Effector memory CD4-positive, alpha-beta T cell (primary cell): ENCODE results near the gene CEPT1.

Source experiments
- DNase-seq, 3 donors: peaks; one replicate each; pipeline ENCODE4 v3.0.0-alpha.2; 2020
- H3K27ac ChIP-seq: 2 replicates; pipeline ENCODE4 v1.7.0; 2013; ENCODE audit warnings: mild to moderate bottlenecking, low read length, moderate library complexity; ENCODE audit not compliant: insufficient read depth, poor library complexity, severe bottlenecking
- H3K27me3 ChIP-seq: replicated peaks from 2 replicates; pipeline ENCODE4 v1.7.0; 2013; ENCODE audit warnings: mild to moderate bottlenecking, low read length; ENCODE audit not compliant: insufficient read depth, control insufficient read depth, poor library complexity, severe bottlenecking
- H3K36me3 ChIP-seq: 2 replicates; pipeline ENCODE4 v1.7.0; 2013; ENCODE audit warnings: mild to moderate bottlenecking, low read length, moderate library complexity; ENCODE audit not compliant: control insufficient read depth, insufficient read depth
- H3K4me1 ChIP-seq: 2 replicates; pipeline ENCODE4 v1.7.0; 2013; ENCODE audit warnings: low read length, mild to moderate bottlenecking; ENCODE audit not compliant: control insufficient read depth, insufficient read depth, poor library complexity, severe bottlenecking
- H3K4me3 ChIP-seq: 2 replicates; pipeline ENCODE4 v1.7.0; 2013; ENCODE audit warnings: low read length, low read depth, mild to moderate bottlenecking; ENCODE audit not compliant: insufficient read depth, poor library complexity, severe bottlenecking
- H3K9me3 ChIP-seq: 2 replicates; pipeline ENCODE4 v1.7.0; 2013; ENCODE audit warnings: mild to moderate bottlenecking, low read length, moderate library complexity; ENCODE audit not compliant: control insufficient read depth

Gene CEPT1

DNA sequence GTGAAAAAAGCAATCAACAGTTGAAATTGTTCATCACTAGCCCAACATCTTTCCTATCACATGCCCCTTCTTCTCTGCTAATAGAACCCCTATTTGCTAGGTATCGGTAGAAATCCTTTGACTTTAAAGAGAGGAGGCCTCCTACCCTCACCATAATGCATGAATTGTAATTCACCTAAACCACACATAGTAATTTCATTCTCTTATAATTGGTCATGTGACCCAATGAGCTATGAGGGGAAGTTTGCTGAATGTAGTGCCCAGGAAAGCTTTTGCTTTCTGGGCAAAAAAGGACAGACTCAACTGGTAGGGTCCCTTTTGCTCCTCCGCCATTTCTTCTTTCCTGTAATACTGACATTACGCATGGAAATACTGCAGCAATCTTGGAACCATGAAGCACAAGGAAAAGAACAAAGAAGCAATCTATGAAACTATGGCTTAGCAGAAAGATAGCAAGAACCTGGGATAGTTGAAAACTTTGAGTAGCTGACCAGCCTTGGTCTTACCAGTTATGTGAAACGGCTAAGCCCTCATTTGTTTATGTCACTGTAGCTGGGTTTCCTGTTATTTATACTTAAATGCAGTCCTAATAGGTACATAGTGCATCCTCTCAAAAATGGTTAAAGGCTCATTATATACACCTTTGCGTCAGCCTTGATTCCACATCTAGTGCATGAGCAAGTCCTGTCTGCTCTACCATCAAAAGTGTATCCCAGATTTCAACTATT is 77.3 kb downstream of the CEPT1 start:
- no peaks in the 10 kb centered on the region for H3K36me3 ChIP-seq
- H3K27me3 ChIP-seq: no peaks in the 10 kb centered on the region
- DNase-seq: no peak
- H3K27ac ChIP-seq: peak overlapping the region; percentile 72
- no peak overlapping the region for H3K4me3 ChIP-seq
- H3K4me1 ChIP-seq: peaks cover 78% of the 10 kb centered on the region
- H3K9me3 ChIP-seq: no peaks in the 10 kb centered on the region

DNA sequence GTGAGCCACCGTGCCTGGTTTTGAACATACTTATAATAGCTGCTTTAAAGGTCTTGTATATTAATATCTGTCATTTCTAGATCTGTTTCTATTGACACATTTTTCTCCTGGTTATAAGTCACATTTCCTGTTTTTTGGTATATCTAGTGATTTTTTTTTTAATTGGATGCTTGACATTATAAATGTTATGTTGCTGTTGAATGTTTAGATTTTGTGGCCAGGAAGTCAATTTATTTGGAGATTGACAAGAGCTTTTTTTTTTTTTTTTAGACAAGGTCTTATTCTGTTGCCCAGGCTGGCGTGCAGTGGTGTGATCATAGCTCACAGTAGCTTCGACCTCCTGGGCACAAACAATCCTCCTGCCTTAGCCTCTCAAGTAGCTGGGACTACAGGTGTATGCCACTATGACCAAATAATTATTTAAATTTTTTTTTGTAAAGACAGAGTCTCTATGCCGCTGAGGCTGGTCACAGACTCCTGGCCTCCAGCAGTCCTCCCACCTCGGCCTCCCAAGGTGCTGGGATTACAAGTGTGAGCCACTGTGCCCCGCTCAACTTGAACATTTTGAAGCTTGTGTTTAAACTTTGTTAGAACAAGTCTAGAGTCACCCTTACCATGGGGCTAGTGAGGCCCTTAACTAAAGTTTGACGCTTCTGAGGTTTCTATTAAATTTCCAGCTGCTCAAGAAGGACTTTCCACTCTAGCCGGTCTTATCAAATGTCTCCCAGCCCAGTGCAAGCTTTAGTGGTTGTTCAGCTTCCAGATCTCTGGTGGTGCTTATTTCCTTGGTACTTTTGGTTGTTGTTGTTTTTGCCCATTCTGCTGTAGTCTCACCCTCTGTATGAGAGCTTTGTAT is 78.9 kb downstream of the CEPT1 start:
- Histone ChIP-seq H3K27ac (peak overlapping the region; percentile 72), H3K4me1 (peaks cover 86% of the 10 kb centered on the region), H3K36me3 (no peaks in the 10 kb centered on the region), H3K27me3 (no peaks in the 10 kb centered on the region), H3K9me3 (no peaks in the 10 kb centered on the region), H3K4me3 (no peak overlapping the region)
- no peak for DNase-seq

DNA sequence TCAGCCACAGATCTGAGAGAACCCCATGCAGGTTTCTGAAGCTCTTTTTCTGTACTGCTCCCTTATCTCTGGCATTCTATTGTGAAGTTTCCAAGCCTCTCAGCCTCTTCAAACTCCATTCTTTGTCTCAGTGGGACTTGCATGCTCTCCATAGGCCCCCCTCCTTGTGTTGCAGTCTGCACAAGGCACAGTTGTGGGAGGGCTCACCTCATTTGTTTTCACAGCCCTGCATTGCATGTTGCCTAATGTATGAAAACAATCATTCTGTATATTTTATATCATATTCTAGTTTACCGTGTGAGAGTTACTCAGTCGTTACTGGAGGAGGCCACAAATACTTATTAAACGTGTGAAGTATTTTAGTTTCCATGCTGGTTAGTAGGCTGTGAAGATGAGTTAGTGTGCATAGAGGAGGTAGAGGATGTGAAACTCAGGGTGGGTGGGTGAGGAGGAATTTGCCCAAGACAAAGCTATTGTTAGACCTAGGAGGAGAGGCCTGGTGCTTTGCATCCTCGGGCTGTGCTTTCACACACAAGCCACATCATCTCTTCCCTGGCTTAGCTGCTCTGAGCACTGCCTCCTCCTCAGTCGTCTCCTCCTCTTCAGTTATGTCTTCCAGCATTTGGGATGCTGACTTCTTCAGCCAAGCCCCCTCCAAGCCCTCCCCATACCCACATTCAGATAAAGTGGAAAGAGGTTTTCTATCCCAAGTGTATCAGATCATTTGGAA is 79.7 kb downstream of the CEPT1 start:
- peak overlapping the region; percentile 72 for H3K27ac ChIP-seq
- H3K4me1 ChIP-seq: peaks cover 78% of the 10 kb centered on the region
- no peak overlapping the region for H3K4me3 ChIP-seq
- H3K27me3 ChIP-seq: no peaks in the 10 kb centered on the region
- H3K36me3 ChIP-seq: no peaks in the 10 kb centered on the region
- no peak for DNase-seq
- H3K9me3 ChIP-seq: no peaks in the 10 kb centered on the region

GRCh38 chr1:111220302-111220890 is 80.4 kb downstream of the CEPT1 start:
- DNase-seq: no peak
- no peaks in the 10 kb centered on the region for H3K36me3 ChIP-seq
- H3K27me3 ChIP-seq: no peaks in the 10 kb centered on the region
- H3K4me1 ChIP-seq: peaks cover 78% of the 10 kb centered on the region
- H3K9me3 ChIP-seq: no peaks in the 10 kb centered on the region
- no peak overlapping the region for H3K4me3 ChIP-seq
- peak overlapping the region; percentile 72 for H3K27ac ChIP-seq

DNA sequence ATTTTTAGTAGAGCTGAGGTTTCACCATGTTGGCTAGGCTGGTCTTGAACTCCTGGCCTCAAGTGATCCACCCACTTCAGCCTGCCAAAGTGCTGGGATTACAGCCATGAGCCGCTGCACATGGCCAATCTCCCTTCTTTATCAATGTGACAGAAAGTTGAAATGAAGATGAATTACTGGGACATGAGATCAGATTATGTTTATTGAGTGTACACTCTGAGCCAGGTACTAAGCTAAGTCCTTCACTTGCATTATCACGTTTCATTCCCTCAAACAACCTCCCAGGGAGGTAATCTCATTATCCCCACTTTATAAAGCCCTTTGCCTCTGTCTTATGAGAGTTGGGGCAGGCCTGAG is 81.2 kb downstream of the CEPT1 start:
- DNase-seq: no peak
- no peak overlapping the region for H3K4me3 ChIP-seq
- H3K9me3 ChIP-seq: no peaks in the 10 kb centered on the region
- H3K36me3 ChIP-seq: no peaks in the 10 kb centered on the region
- H3K27ac ChIP-seq: peak overlapping the region; percentile 72
- peaks cover 80% of the 10 kb centered on the region for H3K4me1 ChIP-seq
- H3K27me3 ChIP-seq: no peaks in the 10 kb centered on the region

DNA sequence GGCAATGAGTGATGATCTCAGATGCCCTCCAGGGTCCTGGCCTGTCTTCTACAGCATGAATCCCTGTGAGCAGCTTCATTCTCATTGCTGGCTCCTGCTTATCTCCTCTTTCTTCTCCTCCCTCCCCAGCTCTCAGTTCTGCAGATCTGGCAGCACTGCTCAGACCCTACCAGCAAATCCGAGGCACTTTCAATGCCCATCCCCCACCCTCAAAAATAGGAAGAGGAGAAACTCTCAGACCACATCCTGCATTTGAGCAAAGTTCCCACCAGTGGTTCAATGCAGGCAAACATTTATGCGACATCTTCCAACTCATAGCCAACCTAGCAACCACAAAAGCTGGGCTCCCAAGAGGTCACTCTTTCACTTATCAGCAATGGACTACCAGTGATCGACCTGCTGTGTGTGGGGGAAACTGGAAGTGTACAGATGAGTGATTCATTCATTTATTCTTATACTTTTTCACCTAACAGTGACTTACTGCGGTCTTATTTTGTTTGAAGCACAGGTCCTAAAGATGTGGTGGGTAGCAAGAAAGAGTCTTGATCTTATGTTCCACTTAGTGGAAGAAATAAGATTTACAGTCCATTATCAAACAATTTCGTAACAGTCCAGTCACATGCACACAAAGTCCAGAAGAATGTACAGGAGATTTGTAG is 81.7 kb downstream of the CEPT1 start:
- Histone ChIP-seq H3K4me3 (peak overlapping the region; percentile 28), H3K27ac (peak overlapping the region; percentile 72), H3K9me3 (no peaks in the 10 kb centered on the region), H3K27me3 (no peaks in the 10 kb centered on the region), H3K36me3 (no peaks in the 10 kb centered on the region), H3K4me1 (peaks cover 80% of the 10 kb centered on the region)
- DNase-seq: peak in 1 of 3 donors; percentile 22

DNA sequence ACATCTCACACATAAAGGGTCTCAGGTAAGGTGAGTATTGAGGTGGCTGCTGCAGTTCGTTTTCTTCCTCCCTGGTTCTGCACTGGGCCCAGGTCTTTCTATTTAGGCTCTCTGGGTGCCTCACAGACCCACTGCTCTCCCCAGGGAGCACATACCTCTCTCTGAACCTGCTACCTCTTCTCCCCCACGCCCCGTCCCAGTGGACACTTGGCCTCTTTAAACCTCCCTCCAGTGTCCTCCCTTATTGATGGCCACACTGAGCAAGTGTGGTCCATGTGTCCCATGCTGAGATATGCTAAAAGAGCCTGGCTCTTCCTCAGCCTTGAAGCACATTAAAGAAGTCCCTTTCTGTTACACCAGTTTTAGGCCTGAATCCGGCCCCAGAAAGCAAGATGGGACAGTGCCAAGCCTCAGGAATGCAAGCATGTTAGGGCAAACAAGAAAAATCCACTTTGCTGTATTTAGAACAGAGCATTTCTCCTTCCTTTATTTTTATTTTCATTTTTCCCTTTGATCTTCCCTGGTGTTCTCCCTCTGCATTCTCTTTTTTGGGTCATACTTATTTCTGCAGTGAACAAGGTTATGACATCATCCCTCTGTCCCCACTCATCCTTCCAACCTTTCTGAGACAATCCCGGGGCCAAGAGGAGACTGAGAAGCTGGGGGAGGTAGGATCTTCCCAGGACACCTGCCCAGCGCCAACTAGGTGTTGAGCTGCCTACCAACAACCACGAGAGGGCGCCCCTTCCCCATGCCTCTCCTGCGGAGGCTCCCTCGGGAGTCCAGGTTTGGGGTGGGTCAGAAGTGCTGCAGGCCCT is 82.5 kb downstream of the CEPT1 start:
- H3K9me3 ChIP-seq: no peaks in the 10 kb centered on the region
- H3K27me3 ChIP-seq: no peaks in the 10 kb centered on the region
- peak; percentile 45 to 70 (median 52) for DNase-seq
- peak overlapping the region; percentile 72 for H3K27ac ChIP-seq
- peaks cover 79% of the 10 kb centered on the region for H3K4me1 ChIP-seq
- H3K36me3 ChIP-seq: no peaks in the 10 kb centered on the region
- peak overlapping the region; percentile 28 for H3K4me3 ChIP-seq

DNA sequence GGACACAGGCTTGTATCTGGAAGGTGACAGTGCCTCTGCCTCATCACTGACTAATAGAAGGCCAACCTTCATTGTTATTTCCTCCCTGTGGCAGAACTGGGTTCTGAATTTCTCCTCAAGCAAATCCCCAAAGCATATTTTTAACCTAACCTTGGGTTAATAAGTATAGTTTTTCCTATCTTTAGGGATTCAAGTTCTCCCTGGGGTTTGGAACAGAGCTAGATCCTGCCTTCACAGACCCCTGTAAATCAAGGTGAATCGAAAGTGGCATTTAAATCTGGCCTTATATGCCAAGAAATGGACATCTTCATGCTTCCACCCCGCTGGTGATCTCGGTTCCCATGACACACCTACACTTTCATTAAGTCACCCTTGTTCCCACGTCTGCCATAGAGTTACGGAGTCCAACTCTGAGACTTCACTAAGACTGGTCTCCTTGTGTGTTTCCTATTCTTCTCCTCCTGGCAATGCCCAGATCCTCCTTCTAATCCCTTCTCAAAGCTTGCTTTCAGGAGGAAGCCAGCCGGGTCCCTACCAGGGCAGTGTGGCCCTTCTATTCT is 83.2 kb downstream of the CEPT1 start:
- H3K9me3 ChIP-seq: no peaks in the 10 kb centered on the region
- peak overlapping the region; percentile 72 for H3K27ac ChIP-seq
- no peak for DNase-seq
- H3K36me3 ChIP-seq: no peaks in the 10 kb centered on the region
- H3K4me3 ChIP-seq: peak overlapping the region; percentile 28
- H3K27me3 ChIP-seq: no peaks in the 10 kb centered on the region
- peaks cover 81% of the 10 kb centered on the region for H3K4me1 ChIP-seq
